Measurements from ENCODE around the gene CYS1. TPM values are rescaled to one million over a fixed set of nuclear protein-coding genes. Genes with fewer than 3 reads are reported as not detected.

CYS1 gene
- total and polyA plus RNA-seq, 2 of the 8 experiments (the other 6 are each of a cell fraction or from before 2014, with no cell fraction given) = 0.09 to 0.13 TPM

GRCh38 chr2:10101491-10101890 lies 21.3 kb upstream of the CYS1 start (continued):
- TF ChIP-seq POLR2A (IDR thresholded peaks at IDR 0.05; ENCODE audit: control extremely low read depth in 1 of 2, low read depth in 2 of 2, low read length in 2 of 2) = no peak
- no peak for TF ChIP-seq KDM5A (IDR thresholded peaks at IDR 0.05; ENCODE audit: low read length)
- TF ChIP-seq TCF12 (IDR thresholded peaks at IDR 0.05; ENCODE audit: low read depth, low read length) = no peak

Measured in H1 (cell line).